Measurements from ENCODE around the gene HTR1D.

HTR1D gene

GRCh38 chr1:23184212-23184934 lies 32.9 kb downstream of the HTR1D start:
- DNase-seq (ENCODE audit: low read depth), result no peak

DNA sequence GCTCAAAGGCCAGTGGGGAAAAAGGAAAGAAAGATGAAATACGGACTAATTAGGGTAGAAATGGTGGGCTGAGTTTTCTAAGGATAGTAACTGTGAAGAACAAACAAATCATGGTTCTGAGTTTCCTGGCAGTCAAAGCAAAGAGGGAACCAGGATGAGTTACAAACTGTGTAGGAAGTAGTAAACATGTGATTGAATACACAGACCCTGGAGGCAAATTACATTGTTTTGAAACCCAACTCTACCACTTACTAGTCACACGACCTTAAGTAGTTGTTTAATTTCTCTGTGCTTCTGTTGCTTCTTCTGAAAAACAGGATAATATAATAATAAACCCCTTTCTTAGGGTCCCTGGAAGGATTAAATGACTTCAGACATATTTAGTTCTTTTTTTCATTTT lies 37.4 kb downstream of the HTR1D start:
- no peak for DNase-seq (ENCODE audit: low read depth)

DNA sequence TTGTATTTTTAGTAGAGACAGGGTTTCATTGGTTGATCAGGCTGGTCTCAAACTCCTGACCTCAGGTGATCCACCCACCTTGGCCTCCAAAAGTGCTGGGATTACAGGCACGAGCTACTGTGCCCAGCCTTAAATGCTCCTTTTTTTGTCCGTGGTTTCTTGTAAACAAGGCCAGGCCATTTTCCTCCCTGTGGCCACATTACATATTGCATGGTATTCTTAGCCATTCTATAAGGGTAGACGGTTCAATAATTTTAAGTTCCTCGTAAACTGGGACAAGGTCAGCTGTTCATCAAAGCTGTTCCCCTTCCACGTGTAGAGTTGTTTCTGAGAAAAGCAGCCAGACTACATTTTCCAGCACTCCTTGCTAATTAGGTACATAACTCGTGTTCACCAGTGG lies 38.4 kb downstream of the HTR1D start:
- no peak for DNase-seq (ENCODE audit: low read depth)

DNA sequence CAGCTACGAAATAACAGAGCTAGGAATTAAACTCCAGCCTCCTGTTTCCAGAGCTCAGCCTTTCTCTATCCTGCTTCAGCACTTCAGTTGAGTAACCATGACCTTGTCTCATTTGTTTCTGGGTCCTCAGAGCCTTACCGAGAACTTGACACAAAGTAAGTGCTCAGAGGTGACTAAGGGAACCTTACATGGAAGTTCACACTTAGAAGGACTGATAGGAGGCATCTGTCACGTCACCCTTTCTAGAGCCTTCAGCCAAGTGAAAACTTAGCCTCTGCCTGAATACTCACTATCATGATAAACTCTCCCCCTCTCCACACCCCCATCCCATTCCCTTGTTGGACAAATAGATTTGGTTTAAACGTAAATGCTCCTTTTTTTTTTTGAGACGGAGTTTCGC lies 38.9 kb downstream of the HTR1D start:
- no peak for DNase-seq (ENCODE audit: low read depth)

GRCh38 chr1:23177438-23178380 lies 39.6 kb downstream of the HTR1D start:
- DNase-seq (ENCODE audit: low read depth), result no peak

- no peak for DNase-seq (ENCODE audit: low read depth)
Observed at GRCh38 chr1:23177031-23177430, 40.3 kb downstream of the HTR1D start.

GRCh38 chr1:23174426-23175110 lies 42.7 kb downstream of the HTR1D start:
- no peak for DNase-seq (ENCODE audit: low read depth)

GRCh38 chr1:23171181-23171755 lies 46.0 kb downstream of the HTR1D start:
- DNase-seq (ENCODE audit: low read depth), result no peak

DNA sequence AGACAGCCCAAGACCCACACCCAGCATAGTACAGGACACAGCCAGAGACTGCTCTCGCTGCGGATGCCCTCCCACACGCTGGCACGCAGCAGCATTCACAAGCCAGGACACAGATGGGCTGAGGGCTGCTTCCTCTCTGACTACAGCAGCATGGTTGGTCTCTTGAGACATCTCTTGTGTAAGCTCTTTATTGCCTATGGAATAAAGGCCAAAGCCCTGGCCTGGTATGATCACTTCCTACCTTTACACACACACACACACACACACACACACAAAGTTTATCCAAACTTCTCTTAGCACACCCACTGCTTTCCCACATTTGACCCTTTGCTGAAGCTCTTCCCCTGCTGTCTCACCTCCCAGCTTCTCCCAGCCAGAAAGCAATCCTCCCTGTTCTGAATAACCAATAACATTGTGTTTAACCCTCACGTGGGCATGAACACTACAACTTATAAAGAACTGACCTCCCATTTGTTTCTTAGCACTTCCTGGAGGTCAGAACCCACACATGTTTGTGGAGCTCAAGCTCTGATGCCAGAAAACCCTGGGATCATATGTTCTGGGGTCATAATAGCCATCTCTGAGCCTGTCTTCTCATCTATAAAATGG lies 47.5 kb downstream of the HTR1D start:
- no peak for DNase-seq (ENCODE audit: low read depth)

GRCh38 chr1:23169195-23169575 lies 48.1 kb downstream of the HTR1D start:
- DNase-seq (ENCODE audit: low read depth), result no peak

- DNase-seq (ENCODE audit: low read depth), result no peak
Observed at GRCh38 chr1:23168445-23169194, 48.7 kb downstream of the HTR1D start, which contains the start of gene LUZP1. Gene LUZP1 (minus strand): TSS chr1:23168856.

DNA sequence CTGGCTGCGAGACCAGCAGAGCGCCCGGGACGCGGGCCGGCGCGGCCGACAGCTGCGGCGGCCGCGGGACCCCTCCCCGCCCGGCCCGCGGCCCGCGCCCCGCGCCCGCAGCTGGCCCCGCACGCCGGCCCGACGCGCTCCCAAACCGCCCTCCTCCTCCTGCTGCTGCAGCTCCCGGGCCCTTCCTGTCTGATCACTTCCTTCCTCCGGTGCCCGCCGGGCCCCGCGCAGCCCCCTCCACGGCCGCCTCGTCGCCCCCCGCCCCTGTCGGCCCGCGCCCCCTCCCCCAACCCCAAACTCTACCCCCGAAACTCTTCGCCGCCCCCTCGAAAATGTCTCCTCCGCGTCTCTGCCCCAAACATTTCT lies 49.2 kb downstream of the HTR1D start:
- no peak for DNase-seq (ENCODE audit: low read depth)

DNA sequence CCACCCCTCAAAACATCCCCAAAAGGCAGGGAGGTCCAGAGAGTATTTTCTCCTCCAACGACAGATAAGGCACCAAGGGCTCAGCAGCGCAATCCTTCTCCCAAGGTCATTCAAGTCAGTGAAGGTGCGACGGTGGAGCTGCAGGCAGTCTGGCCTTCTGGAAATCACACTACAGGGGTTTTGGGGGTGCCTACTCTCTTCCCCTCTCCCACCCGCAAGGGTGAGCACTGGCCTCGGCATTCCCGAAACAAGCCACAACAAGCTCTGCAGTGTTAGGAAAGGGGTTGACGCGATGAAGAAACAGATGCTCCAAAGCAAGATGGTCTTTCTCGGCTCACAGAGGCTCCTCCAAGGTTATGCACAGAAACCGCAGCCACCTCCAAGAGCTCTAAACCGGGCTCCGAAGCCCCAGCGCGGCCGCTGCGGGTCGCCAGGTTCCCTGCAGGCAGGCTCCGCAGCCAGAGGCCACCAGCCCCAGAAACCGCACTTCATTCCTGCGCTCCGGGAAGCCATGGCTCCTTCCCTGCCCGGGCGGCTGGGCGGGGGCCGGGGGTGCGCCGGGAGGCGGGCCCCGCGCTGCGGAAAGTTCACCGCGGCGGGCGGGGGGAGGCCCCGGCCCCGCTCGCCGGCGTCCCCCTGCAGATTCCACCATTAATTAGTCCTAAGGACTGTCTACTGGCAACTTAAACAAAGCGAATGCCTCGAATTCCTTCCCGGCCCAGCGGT lies 49.8 kb downstream of the HTR1D start:
- no peak for DNase-seq (ENCODE audit: low read depth)

DNA sequence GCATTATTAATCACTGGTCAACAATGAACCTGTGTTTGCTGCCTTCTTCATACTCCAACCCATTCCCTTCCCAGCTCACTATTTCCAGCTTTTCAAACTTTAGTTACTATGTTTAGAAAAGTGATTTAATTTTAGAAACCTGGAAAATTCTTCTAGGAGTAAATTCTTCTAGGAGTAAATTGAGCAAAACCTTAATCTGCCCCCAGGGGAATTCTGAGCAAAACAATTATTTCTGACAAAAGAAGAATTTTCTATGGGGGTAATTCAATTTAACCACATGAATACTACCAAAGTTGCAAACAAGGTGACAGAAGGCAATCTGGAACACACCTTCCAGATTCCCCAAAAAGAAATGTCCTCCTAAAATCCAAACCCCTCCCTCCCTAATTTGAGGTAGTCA lies 50.4 kb downstream of the HTR1D start:
- no peak for DNase-seq (ENCODE audit: low read depth)

DNA sequence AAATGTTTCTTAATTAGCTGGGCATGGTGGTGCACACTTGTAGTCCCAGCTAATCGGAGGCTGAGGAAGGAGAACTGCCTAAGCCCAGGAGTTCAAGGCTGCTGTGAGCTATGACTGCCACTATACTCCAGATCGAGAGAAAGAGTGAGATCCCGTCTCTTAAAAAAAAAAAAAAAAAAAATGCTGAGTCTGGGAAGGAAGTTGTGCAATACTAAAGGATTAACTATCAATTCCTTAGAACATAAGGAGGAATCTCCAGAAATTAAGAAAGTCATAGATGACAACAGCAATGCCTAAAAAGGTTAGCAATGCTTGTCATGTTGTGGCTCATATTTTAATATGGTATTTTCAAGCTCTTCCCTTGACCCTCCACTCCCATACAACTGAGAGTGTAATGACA lies 53.9 kb downstream of the HTR1D start:
- no peak for DNase-seq (ENCODE audit: low read depth)

- DNase-seq (ENCODE audit: low read depth), result no peak
Observed at GRCh38 chr1:23159963-23160877, 57.1 kb downstream of the HTR1D start.

DNA sequence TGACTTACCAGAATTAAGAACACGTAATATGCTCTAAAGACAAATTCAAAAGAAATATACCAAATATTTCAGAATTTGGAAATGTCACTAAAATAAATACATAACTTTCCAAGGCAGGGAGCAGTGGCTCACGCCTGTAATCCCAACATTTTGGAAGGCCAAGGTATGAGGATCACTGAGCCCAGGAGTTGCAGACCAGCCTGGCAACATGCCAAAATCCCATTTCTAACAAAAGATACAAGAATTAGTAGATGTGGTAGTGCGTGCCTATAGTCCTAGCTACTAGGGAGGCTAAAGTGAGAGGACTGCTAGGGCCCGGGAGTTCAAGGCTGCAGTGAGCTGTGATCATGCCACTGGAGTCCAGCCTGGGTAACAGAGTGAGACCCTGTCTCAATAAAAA lies 60.4 kb downstream of the HTR1D start:
- no peak for DNase-seq (ENCODE audit: low read depth)

GRCh38 chr1:23152966-23153684 lies 64.2 kb downstream of the HTR1D start:
- DNase-seq (ENCODE audit: low read depth), result no peak

DNA sequence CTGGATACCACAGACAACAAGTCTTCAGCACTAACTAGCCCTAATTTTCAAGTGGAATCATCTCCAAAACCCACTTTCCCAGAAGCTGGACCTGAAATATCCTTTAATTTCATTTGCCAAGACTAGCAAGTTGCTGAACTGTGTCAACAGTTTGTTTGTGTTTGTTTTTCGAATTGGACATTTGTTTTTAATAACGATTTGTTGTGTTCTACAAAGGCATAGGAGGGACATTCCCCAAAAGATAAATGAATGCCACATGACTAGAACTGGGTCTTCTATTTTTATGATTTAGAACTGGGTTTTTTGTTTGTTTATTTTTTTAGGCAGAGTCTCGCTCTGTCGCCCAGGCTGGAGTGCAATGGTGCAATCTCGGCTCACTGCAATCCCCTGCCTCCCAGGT lies 66.6 kb downstream of the HTR1D start:
- DNase-seq (ENCODE audit: low read depth), result no peak

All from non-pigmented ciliary epithelial cell (primary cell).